GM12874 (cell line): Measurements from ENCODE around the gene CAMKMT.

Experiments
- TF ChIP-seq, protein P1 (sequence below): IDR thresholded peaks from 2 replicates; pipeline ENCODE4 v1.5.1; 2011; ENCODE audit warnings: low read depth, mild to moderate bottlenecking, control low read depth, low read length, moderate library complexity; ENCODE audit not compliant: insufficient read depth

Gene CAMKMT

GRCh38 chr2:44801289-44801840 lies 439.6 kb downstream of the CAMKMT start:
- TF ChIP-seq, protein P1, sequence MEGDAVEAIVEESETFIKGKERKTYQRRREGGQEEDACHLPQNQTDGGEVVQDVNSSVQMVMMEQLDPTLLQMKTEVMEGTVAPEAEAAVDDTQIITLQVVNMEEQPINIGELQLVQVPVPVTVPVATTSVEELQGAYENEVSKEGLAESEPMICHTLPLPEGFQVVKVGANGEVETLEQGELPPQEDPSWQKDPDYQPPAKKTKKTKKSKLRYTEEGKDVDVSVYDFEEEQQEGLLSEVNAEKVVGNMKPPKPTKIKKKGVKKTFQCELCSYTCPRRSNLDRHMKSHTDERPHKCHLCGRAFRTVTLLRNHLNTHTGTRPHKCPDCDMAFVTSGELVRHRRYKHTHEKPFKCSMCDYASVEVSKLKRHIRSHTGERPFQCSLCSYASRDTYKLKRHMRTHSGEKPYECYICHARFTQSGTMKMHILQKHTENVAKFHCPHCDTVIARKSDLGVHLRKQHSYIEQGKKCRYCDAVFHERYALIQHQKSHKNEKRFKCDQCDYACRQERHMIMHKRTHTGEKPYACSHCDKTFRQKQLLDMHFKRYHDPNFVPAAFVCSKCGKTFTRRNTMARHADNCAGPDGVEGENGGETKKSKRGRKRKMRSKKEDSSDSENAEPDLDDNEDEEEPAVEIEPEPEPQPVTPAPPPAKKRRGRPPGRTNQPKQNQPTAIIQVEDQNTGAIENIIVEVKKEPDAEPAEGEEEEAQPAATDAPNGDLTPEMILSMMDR, result no peak

GRCh38 chr2:44801841-44802776 lies 440.4 kb downstream of the CAMKMT start:
- TF ChIP-seq, protein P1, result no peak

DNA sequence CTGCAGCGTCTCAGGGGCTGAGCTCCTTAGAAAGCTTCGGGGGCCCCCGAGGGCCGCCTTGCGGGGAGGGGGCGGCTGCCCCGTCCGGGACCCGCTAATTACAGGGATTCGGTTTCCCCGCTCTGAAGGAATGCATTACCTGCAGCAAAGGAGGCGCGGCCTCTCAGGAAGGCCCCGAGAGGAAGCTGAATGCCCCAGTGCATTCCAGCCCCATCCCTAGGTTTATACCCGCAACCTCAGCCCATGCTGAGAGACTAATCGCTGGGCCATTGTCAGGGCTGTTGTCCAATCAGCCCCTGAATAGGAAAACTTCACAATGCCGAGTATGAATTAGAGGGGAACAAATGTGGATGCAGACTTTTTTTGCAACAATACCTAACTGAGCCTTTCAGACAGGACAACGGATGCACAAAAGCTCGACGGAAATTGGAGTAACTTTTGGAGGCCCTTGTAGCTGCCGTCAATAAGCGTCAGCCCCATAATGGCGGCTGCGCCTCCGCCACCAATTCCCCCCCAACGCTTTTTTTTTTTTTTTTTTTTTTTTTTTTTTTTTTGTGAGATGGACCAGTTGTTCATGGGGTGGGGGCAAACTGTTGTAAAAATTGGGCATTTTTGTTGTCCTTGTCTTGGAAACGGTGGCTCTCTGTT lies 441.2 kb downstream of the CAMKMT start:
- TF ChIP-seq, protein P1, result no peak

- TF ChIP-seq, protein P1, result no peak
Observed at GRCh38 chr2:44804406-44805265, 442.9 kb downstream of the CAMKMT start.

DNA sequence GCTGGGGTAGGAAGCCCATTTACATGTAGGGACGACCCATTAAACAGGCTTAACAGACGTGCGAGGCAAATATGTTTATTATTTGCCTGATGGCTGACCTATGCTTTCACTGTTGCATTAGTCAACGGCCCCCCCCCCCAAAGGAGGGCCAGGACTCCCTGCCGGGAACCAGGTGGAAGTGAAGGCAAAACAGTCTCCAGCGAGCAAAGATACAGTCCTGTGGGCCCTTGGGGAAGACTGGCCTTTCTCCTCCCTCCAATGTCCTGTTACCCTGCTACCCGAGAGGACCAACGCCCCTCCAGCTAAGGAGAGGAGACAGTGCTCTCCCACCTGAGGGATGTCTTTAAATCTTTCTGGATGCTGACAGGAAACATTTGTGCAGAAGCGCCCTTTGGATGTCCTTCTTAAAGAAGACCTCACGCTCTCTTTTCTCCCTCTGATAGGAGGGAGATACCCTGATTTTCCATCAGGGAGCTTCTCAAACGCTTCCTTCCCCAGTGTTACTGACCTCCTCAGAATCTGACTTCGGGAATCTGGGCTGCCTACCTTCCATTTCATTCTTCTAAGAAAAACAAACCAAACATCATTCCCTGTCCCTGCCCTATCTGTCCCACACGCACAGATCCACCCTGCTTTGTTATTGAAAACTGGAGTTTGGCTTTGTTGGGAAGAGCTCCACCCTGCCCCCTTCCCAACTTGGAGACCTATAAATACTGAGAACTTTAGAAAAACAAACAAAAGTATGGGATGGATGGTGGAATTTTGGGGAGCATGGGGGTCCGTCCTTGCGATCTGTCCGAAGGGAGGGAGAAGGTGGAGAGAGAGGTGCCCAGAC lies 443.9 kb downstream of the CAMKMT start:
- TF ChIP-seq, protein P1, result no peak

DNA sequence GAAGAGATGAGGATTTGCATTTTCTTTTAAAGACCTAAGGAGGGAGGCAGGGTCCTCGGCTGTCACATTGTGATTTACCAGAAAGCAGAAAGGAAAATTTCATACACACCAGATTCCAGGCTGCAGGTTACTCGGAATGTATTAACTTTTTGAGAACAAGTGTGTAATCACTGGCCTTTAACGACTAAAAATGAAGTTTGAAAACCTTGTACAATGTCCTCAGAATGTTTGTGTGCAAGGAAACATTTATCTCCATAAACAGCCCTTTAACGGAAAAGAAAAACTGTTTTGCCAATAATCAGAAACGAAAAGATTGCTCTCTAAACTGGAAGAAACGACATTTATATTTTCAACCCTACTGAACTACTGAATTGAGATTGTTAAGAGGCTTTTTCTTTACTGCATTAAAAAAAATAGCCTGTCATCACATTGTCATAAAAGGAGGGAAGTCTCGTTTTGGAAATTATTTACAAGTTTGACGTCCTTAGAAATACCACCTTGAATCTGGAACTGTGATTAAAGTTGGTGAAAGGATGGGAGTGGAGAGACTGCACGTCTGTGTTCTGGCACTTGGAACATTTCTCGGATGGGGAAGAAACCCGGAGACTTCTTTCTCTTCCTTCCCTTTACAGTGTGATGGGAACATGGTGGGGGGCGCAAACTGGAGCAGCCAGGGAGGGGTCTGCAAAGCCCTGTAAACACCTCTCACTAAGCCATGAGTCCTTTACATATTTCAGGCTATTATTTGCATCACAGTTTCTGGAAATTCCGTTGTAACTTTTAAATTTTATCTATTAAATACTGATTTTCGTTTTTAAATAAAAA lies 445.7 kb downstream of the CAMKMT start:
- TF ChIP-seq, protein P1, result no peak
